ENCODE data around the gene LRRC42.

DNA sequence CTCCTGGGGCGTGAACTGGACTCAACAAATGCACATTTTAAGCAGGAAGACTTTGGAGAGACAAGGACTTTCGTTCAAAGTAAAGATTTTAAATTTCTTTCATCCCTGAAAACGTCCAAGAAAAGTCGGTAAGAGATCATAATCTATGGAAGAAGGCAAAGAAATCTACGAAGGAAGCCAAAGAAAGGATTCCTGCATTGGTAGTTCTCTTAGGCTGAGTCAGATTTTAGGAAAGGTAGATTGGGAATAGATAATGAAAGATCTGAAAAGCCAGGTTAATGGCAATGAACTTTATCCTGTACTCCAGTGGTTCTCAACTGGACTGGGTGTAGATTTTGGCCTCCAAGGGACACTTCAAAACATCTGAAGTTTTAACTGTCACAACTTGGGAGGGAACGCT is 3.1 kb upstream of the LRRC42 start:
- TF ChIP-seq, protein P1, sequence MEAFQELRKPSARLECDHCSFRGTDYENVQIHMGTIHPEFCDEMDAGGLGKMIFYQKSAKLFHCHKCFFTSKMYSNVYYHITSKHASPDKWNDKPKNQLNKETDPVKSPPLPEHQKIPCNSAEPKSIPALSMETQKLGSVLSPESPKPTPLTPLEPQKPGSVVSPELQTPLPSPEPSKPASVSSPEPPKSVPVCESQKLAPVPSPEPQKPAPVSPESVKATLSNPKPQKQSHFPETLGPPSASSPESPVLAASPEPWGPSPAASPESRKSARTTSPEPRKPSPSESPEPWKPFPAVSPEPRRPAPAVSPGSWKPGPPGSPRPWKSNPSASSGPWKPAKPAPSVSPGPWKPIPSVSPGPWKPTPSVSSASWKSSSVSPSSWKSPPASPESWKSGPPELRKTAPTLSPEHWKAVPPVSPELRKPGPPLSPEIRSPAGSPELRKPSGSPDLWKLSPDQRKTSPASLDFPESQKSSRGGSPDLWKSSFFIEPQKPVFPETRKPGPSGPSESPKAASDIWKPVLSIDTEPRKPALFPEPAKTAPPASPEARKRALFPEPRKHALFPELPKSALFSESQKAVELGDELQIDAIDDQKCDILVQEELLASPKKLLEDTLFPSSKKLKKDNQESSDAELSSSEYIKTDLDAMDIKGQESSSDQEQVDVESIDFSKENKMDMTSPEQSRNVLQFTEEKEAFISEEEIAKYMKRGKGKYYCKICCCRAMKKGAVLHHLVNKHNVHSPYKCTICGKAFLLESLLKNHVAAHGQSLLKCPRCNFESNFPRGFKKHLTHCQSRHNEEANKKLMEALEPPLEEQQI (IDR thresholded peaks at IDR 0.05): no peak
- TF ChIP-seq POLR2AphosphoS5 (IDR thresholded peaks at IDR 0.05; ENCODE audit: control insufficient read depth, insufficient read depth, low read depth, low read length) (no peak), GABPA (tag; conservative IDR thresholded peaks at IDR 0.05; ENCODE audit: low read depth) (no peak), MTA2 (IDR thresholded peaks at IDR 0.05; ENCODE audit: low read depth) (no peak), SAFB2 (IDR thresholded peaks at IDR 0.05; ENCODE audit: borderline replicate concordance, low read depth, low read length, severe bottlenecking) (no peak), ZBTB1 (CRISPR knock-in tag; IDR thresholded peaks at IDR 0.05; ENCODE audit: borderline replicate concordance, low read depth) (no peak), FOXK2 (conservative IDR thresholded peaks at IDR 0.05 in 1 of 2, IDR thresholded peaks at IDR 0.05 in 1 of 2; ENCODE audit: low read depth in 2 of 2) (no peak), PHB2 (IDR thresholded peaks at IDR 0.05; ENCODE audit: low read depth) (no peak), SOX6 (IDR thresholded peaks at IDR 0.05) (no peak)
- TF ChIP-seq, protein P2, sequence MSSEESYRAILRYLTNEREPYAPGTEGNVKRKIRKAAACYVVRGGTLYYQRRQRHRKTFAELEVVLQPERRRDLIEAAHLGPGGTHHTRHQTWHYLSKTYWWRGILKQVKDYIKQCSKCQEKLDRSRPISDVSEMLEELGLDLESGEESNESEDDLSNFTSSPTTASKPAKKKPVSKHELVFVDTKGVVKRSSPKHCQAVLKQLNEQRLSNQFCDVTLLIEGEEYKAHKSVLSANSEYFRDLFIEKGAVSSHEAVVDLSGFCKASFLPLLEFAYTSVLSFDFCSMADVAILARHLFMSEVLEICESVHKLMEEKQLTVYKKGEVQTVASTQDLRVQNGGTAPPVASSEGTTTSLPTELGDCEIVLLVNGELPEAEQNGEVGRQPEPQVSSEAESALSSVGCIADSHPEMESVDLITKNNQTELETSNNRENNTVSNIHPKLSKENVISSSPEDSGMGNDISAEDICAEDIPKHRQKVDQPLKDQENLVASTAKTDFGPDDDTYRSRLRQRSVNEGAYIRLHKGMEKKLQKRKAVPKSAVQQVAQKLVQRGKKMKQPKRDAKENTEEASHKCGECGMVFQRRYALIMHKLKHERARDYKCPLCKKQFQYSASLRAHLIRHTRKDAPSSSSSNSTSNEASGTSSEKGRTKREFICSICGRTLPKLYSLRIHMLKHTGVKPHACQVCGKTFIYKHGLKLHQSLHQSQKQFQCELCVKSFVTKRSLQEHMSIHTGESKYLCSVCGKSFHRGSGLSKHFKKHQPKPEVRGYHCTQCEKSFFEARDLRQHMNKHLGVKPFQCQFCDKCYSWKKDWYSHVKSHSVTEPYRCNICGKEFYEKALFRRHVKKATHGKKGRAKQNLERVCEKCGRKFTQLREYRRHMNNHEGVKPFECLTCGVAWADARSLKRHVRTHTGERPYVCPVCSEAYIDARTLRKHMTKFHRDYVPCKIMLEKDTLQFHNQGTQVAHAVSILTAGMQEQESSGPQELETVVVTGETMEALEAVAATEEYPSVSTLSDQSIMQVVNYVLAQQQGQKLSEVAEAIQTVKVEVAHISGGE (CRISPR knock-in tag; IDR thresholded peaks at IDR 0.05): no peak
- TF ChIP-seq, protein P3, sequence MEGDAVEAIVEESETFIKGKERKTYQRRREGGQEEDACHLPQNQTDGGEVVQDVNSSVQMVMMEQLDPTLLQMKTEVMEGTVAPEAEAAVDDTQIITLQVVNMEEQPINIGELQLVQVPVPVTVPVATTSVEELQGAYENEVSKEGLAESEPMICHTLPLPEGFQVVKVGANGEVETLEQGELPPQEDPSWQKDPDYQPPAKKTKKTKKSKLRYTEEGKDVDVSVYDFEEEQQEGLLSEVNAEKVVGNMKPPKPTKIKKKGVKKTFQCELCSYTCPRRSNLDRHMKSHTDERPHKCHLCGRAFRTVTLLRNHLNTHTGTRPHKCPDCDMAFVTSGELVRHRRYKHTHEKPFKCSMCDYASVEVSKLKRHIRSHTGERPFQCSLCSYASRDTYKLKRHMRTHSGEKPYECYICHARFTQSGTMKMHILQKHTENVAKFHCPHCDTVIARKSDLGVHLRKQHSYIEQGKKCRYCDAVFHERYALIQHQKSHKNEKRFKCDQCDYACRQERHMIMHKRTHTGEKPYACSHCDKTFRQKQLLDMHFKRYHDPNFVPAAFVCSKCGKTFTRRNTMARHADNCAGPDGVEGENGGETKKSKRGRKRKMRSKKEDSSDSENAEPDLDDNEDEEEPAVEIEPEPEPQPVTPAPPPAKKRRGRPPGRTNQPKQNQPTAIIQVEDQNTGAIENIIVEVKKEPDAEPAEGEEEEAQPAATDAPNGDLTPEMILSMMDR (IDR thresholded peaks at IDR 0.05 in 2 of 3, conservative IDR thresholded peaks at IDR 0.05 in 1 of 3; ENCODE audit: insufficient read depth in 2 of 3, low read depth in 1 of 3, low read length in 3 of 3): no peak
- TF ChIP-seq, protein P4, sequence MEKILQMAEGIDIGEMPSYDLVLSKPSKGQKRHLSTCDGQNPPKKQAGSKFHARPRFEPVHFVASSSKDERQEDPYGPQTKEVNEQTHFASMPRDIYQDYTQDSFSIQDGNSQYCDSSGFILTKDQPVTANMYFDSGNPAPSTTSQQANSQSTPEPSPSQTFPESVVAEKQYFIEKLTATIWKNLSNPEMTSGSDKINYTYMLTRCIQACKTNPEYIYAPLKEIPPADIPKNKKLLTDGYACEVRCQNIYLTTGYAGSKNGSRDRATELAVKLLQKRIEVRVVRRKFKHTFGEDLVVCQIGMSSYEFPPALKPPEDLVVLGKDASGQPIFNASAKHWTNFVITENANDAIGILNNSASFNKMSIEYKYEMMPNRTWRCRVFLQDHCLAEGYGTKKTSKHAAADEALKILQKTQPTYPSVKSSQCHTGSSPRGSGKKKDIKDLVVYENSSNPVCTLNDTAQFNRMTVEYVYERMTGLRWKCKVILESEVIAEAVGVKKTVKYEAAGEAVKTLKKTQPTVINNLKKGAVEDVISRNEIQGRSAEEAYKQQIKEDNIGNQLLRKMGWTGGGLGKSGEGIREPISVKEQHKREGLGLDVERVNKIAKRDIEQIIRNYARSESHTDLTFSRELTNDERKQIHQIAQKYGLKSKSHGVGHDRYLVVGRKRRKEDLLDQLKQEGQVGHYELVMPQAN (IDR thresholded peaks at IDR 0.05; ENCODE audit: borderline replicate concordance): no peak

Measured in K562 (cell line).